AG10803 (cell line): ENCODE data around the gene ANKRD44.

Experiments
- DNase-seq: peaks from one replicate; pipeline ENCODE4 v3.0.0; 2010; ENCODE audit warnings: low read depth
- H3K4me3 ChIP-seq: 2 replicates; pipeline ENCODE4 v1.5.1; 2011; ENCODE audit warnings: mild to moderate bottlenecking, low read length, control low read depth
- CTCF ChIP-seq: conservative IDR thresholded peaks from 2 replicates; pipeline ENCODE4 v1.5.1; 2011; ENCODE audit warnings: mild to moderate bottlenecking, low read length, control low read depth, inconsistent platforms

ANKRD44 gene

GRCh38 chr2:197081294-197081693 is 229.3 kb downstream of the ANKRD44 start:
- no peak for DNase-seq

GRCh38 chr2:197080578-197081216 is 229.9 kb downstream of the ANKRD44 start:
- H3K4me3 ChIP-seq, result no peak overlapping the region
- DNase-seq, result no peak
- no peak for TF ChIP-seq CTCF

More at GRCh38 chr2:197081294-197081693, 229.3 kb downstream of the ANKRD44 start:
- no peak overlapping the region for H3K4me3 ChIP-seq
- no peak for TF ChIP-seq CTCF

- no peak overlapping the region for H3K4me3 ChIP-seq
- peak; percentile 39 for DNase-seq
- TF ChIP-seq CTCF, result no peak
Measured at GRCh38 chr2:197079832-197080555, 230.6 kb downstream of the ANKRD44 start.

- DNase-seq, result peak; percentile 38
- no peak for TF ChIP-seq CTCF
- no peak overlapping the region for H3K4me3 ChIP-seq
Measured at GRCh38 chr2:197079414-197079813, 231.2 kb downstream of the ANKRD44 start.

GRCh38 chr2:197078535-197078934 is 232.0 kb downstream of the ANKRD44 start:
- TF ChIP-seq CTCF, result no peak
- H3K4me3 ChIP-seq, result no peak overlapping the region
- no peak for DNase-seq

GRCh38 chr2:197077336-197077735 is 233.2 kb downstream of the ANKRD44 start:
- no peak overlapping the region for H3K4me3 ChIP-seq
- no peak for TF ChIP-seq CTCF
- DNase-seq, result peak; percentile 11

GRCh38 chr2:197076652-197077051 is 233.9 kb downstream of the ANKRD44 start:
- no peak overlapping the region for H3K4me3 ChIP-seq
- no peak for DNase-seq
- TF ChIP-seq CTCF, result no peak
